Stimulated activated CD4-positive, alpha-beta T cell treated with anti-CD3 and anti-CD28 coated beads, TNF-alpha, amount 100 ng/mL, for 1 hour (primary cell): ENCODE measurements around the gene PFDN2.
"Not testable (repeated sequence)": the region's sequence is repeated elsewhere in the genome, so short reads cannot be mapped to it uniquely, and the experiment has no call there.

Source experiments
- DNase-seq, 3 donors: peaks; one replicate each; pipeline ENCODE4 v3.0.0-alpha.2; 2020; ENCODE audit warnings: low read depth in 3 of 3, low spot score in 1 of 3

The PFDN2 gene

DNA sequence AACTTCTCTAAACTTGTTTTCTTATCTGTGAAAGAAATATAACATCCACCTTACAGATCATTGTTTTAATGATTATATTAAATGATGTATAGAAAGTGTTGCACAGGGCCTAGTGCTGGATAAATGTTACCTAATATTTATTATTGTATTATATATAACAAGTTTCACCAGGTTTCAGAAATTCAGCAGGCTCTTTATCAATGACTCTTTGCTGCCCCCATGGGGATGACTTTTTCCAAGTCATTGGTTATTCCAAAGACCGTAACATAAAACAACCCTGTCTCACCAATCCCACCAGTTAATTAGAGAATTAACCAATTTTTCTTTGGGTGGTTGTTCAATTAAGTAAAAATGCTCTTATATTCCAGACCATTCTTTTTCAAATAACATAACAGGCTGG lies 21.9 kb upstream of the PFDN2 start:
- DNase-seq, result no peak

DNA sequence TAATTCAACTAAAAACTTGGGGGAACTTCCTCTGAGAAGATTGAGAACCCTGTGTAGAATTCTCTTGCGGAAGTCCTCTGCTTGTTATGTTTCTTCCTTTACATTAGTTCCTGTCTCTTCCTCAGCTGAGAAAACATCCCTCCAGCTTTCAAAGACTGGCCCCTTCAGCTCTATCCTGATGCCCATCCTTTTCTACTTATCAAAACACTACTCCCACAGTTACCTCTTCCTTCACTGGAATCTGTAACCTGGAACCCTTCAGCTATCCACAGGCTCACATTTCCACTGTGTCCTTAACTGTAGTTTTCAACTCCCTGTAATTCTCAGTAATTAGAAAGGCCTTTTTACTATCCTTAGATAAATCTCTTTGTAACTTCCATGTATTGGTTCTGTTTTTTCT lies 20.6 kb upstream of the PFDN2 start:
- no peak for DNase-seq

- DNase-seq, result no peak
Measured at GRCh38 chr1:161137881-161138280, 20.0 kb upstream of the PFDN2 start.

GRCh38 chr1:161133220-161133740 lies 15.4 kb upstream of the PFDN2 start:
- no peak for DNase-seq

DNA sequence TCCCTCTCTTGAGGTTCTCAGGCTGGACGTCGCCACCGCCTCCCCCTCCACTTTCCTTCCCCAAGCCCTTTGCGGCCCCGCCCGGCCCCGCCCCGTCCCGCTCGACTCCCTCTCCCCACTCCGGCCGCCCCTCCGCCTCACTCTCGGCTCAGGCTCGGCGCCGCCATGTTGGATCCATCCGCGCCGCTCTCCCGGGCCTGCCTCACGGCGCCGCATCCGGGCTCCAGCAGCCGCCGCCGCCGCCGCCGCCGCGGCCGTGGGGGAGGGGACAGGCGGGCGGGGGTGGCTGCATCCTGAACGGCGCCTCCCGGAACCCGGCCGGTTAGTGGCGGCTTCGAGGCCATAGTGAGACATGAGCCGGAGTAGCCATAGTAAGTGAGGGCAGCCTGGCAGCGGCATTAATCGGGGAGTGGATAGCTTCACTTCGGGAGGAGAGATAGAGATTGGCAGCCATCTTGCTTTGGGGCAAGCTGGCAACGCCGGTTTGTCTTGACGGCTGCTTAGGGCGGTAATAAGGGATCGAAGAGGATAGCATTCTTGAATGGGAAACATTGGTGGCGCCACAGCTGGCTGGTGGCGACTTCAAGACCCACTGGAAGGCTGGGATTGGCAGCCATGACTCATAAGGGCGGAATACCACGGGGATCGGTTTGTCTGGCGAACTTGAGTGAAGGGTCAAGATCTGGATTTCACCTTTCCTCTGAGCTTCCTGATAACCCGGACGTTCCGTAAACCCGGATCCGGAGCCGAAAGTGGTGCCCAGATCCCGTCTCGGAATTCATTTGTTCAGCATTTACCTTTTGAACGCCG lies 14.8 kb upstream of the PFDN2 start, which contains the start of gene DEDD:
DEDD (minus strand) TSS at position 258 of the 810 bp plus-strand sequence. CDS start 8,205 bp downstream, outside the sequence.
- peak; percentile 78 to 83 (median 81) for DNase-seq

GRCh38 chr1:161131523-161132409 lies 13.9 kb upstream of the PFDN2 start:
- DNase-seq, result no peak

- DNase-seq, result no peak
Measured at GRCh38 chr1:161130266-161130665, 12.4 kb upstream of the PFDN2 start.

- no peak for DNase-seq
Measured at GRCh38 chr1:161128591-161129420, 11.0 kb upstream of the PFDN2 start.

DNA sequence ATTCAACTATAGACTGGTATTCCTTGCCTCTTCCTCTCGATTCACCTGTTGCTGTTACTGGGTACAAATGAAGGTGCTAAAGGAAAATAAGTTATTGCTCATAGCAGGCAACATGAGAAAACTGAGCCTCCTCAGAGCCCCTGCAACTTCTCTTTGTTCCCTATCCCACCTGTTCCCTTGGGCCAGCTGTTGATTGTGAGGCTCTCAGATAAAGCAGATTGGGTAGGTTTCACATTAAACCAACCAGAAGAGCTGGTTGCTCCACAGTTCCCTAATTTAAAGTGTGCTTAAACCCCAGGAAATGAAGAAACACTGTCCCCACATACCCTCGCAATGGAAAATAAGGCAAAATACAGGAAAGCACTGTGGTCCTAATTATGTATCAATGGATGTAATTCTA lies 9.8 kb upstream of the PFDN2 start:
- no peak for DNase-seq

DNA sequence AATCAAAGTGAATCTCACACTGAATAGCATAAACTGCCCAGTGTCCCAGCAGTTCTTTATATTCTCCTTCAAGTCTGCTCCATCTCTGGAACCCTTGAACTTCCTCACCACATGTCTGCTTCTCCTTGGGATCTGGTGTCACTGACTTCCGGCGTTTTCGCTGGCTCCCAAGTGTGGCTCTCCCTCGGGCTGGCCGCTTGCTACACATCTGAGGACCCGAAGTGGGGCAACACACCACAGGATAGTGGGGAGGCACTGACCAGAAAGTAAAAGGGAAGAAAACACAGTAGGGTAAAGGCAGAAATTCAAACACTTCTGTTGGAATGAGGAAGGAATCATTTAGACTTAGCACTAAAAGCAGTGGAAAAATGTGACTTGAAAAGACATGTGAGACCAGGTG lies 5.1 kb upstream of the PFDN2 start:
- no peak for DNase-seq

- no peak for DNase-seq
Measured at GRCh38 chr1:161121834-161122233, 4.0 kb upstream of the PFDN2 start.

DNA sequence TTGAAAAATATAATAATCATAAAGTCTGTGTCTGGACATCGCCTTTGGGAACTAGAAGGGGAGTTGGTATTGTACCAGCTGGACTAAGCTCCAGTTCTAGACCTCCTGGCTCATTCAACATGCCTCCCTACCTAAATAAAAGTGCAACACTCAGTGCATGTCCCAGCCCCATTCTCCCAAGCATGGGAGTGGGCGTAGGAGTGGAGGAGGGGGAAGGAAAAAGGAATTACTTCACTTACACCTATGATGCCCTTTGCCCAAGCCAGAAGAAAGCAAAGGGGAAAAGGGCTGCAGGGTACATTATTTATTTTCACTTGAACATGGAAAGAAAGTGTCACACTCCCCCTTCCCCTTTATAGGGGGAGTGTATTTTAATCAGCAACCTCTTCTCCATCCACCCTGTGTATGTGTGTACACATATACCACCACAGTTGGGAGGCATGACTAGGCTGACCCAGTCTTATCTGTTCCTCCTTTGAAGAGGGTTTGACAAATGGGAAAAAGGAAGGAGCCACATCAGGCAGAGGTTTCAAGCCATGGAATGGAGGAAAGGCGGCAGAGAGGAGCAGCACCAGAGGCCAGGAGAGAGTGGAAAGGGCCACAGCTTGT lies 3.3 kb upstream of the PFDN2 start:
- no peak for DNase-seq

DNA sequence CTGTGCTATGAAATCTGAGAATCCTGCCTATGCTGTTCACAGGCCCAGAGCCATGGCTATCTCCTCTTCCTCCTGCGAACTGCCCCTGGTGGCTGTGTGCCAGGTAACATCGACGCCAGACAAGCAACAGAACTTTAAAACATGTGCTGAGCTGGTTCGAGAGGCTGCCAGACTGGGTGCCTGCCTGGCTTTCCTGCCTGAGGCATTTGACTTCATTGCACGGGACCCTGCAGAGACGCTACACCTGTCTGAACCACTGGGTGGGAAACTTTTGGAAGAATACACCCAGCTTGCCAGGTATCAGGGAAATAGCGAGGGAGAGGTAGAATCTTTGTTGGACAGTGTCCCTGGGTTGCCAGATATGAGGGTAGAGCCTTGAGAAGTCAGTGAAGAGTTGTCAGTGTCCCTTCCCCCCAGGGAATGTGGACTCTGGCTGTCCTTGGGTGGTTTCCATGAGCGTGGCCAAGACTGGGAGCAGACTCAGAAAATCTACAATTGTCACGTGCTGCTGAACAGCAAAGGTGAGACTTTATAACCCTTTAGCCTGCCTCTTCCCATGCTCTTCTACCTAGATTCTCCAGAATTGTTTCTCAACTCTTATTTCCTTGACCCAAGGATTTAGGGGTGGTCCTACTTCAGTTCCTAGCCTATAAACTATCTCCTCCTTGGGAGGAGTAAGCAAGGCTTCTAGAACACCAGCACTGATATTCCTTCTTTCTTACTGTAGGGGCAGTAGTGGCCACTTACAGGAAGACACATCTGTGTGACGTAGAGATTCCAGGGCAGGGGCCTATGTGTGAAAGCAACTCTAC lies 1.5 kb upstream of the PFDN2 start:
- DNase-seq, result peak in 2 of 3 donors; percentile 15 to 41

- DNase-seq, result not testable (repeated sequence)
Measured at GRCh38 chr1:161115961-161116360, 1.9 kb downstream of the PFDN2 start.

DNA sequence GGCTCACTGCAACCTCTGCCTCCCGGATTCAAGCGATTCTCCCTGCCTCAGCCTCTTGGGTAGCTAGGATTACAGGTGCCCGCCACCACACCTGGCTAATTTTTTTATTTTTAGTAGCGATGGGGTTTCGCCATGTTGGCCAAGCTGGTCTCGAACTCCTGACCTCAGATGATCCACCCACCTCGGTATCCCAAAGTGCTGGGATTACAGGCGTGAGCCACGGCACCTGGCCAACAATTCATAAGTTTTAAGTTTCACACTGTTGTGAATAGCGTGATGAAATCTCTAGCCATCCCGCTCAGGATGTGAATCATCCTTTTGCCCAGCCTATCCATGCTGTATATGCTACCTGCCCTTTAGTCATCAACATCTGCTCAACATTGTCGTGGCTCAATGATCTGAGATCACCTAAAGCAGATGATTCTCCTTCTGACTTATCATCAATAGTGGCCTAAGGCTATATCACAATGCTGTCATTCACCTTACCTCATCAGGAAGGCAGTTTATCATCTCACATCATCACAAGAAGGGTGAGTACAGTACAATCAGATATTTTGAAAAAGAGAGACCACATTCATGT lies 2.6 kb downstream of the PFDN2 start:
- no peak for DNase-seq

DNA sequence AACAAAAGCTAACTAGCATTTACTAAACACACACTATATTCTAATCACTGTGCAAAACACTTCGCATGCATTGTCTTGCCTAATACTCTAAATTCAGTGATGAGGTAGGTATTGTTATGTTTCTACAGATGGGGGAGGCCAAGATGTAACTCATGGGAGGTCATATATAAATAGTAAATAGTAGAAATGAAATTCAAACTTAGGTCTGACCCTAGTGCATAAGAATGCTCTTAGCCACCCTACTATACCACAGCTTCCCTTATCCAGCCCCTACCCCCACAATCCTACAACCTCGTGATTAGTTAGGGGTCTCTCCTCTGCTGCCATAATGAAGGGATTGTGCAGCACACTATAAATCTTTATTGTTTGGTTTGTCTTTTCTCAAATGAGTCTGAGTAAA lies 3.3 kb downstream of the PFDN2 start:
- no peak for DNase-seq

DNA sequence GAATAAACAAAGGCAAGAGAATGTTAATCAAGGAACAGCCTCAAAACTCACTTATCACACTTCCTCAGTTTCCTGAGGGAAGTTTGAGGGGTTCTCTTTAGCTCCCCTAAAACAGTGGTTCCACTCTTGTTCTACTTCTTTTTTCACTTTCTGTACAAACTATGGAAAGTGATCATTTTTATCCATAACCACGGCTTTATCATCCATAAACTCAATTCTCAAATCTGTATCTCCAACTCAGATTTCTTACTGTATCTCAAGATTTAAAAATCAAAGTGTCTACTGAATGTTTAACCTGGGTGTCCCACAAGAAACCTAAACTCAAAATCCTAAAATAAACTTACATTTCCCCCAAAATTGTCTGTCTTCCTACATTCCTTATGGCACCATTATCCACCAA lies 3.9 kb downstream of the PFDN2 start:
- no peak for DNase-seq

DNA sequence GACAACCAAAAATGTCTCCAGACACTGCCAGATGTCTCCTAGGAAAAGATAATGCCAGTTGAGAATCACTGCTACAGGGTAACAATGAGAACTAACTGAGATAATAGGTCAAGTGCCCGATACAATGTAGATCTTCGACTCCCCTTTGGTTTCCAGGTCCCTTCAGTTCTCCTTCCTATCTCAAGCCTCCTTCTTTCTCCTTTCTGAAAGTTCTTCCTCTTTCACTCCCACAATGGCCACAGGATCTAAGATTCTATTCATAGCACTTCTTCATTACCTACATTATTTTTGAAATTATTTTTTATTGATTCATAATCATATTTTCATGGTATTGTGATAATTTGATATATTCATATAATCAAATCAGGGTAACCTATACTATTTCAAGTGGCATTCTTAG lies 6.3 kb downstream of the PFDN2 start:
- DNase-seq, result no peak

DNA sequence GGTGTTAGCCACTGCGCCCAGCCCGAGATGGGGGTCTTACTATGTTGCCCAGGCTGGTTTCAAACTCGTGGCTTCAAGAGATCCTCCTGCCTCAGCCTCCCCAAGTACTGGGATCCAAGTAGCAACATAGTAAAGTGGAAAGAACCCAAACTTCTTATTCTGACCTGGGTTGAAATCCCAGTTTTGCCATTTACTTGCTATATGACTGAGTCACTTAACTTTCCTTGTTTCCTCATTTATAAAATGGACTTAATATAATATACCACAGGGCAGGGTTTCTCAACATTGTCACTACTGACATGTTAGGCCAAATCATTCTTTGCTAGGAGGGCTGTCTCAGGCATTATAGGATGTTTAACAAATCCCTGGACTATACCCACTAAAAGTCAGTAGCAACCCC lies 6.7 kb downstream of the PFDN2 start:
- no peak for DNase-seq
